GM12872 (cell line): ENCODE results near the gene RBM19.
A peak's percentile ranks its signal among the peaks of the same experiment; 100 is the strongest.

Experiments used
- CTCF ChIP-seq: IDR thresholded peaks from 3 replicates; pipeline ENCODE4 v1.5.1; 2011; ENCODE audit warnings: low read depth, mild to moderate bottlenecking, low read length, moderate library complexity; ENCODE audit not compliant: insufficient read depth

Gene RBM19

DNA sequence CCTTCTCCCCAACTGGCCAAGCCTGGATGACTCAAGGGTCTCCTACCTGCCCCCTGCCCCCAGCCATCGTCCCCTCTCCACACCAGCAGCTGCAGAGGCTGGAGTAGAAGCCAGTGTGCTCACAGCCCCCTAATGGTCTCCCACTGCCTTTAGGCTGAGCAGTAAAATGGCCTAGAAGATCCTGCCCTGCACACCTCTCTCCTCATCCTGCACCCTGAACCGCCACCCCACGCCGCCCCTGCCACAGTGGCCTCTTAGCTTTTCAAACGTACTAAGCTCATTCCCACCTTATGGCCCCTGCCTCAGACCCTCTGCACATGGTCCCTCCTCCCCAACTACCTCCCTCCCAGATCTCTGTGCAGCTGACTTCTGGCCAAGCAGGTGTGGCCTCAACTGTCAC lies 46.3 kb downstream of the RBM19 start:
- no peak for TF ChIP-seq CTCF

DNA sequence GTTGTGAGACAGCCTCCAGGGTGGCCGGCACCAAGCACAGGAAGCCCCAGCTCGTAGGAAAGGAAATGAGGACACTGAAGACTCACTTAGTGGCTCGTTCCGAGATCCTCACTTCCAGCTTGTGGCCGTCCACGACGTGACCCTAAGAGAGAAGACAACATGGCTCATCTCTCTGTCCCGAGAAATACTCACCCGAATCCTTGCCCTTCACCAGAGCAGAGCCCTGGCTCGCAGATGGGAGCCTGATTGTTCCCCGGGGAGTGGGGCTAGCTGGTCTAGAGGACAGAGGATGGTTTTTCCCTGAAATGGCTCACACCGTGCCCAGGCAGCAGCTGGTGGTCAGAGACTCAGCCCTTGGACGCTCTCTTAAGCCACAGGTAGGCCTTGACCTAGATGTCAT lies 47.8 kb downstream of the RBM19 start:
- TF ChIP-seq CTCF = no peak

GRCh38 chr12:113917393-113917792 lies 48.7 kb downstream of the RBM19 start:
- no peak for TF ChIP-seq CTCF

DNA sequence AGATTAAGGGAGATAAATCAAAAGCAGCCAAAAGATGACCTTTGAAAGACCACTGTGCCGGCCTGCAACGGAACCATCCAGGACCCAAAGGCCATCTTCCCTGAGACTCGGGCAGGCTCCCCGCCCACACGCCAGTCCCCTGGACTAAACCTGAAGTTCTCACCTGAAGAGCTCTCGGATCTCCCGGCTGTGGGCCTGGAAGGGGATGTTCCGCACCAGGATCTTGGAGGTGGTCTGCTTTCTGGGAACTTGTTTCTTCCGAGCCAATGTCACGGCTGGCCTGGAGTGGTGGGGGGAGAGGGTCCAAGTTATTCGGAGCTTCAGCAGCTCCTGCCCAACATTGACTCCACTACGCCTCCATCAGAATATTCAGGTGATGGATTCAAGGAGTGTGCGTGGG lies 51.3 kb downstream of the RBM19 start:
- no peak for TF ChIP-seq CTCF

DNA sequence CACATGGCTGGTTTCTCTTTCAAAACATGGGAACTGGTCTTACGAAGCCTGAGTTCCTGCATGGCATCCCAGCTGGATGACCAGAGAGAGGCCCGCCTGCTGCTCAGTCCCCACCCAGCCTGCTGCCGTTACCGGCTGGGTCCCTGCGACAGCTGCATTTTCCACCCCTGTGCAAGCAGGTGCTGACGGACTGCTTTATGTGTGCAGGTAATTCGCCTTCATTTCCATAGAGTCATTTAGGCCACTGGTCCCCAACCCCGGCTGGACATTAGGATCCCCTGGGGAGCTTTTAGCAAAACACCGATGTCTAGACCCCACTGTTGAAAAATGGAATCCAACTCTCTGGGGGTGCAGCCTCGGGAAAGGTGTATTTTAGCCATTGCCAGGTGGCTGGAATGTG lies 51.9 kb downstream of the RBM19 start:
- TF ChIP-seq CTCF = no peak

- TF ChIP-seq CTCF = peak; percentile 90
Observed at GRCh38 chr12:113912760-113913329, 53.3 kb downstream of the RBM19 start.

GRCh38 chr12:113911971-113912759 lies 54.0 kb downstream of the RBM19 start:
- no peak for TF ChIP-seq CTCF
